ENCODE data around the gene DOC2A.
"Not testable (repeated sequence)": the region's sequence is repeated elsewhere in the genome, so short reads cannot be mapped to it uniquely, and the experiment has no call there.

The DOC2A gene

GRCh38 chr16:30010844-30011713, at the start of gene DOC2A:
Gene DOC2A (minus strand): TSS chr16:30011027. CDS start chr16:30010222, 805 bp downstream.
- DNase-seq (ENCODE audit: low spot score) = no peak

- no peak for DNase-seq (ENCODE audit: low spot score)
Observed at GRCh38 chr16:30060346-30060745, 49.5 kb upstream of the DOC2A start.

DNA sequence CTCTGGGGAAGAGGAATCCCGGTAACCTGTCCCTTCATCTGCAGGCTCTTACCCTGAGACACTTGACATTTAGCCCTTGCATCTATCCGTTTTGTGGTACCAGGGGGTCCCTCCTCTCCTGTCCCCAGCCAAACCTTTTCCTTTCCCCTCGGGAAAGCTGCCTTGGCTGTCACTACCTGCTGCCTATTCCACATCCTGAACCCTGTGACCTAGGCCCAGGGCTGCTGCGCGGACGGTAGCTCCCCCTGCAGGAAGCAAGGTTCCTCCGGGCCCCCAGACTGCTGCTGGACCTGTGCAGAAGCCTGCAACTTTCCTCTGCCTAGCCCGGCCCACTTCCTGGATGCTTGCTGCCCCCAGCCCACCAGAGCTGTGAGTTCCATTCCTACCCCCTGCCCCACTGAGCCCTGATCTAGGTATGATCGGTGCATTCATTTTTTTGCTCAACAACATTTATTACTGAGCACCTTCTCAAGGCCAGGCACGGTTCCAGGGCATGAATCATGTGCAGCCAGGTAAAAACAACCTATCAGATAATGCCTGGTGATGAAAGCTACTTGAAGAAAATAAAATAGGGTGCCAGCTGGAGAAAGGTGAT, 44.2 kb upstream of the DOC2A start:
- DNase-seq (ENCODE audit: low spot score) = peak; percentile 43

DNA sequence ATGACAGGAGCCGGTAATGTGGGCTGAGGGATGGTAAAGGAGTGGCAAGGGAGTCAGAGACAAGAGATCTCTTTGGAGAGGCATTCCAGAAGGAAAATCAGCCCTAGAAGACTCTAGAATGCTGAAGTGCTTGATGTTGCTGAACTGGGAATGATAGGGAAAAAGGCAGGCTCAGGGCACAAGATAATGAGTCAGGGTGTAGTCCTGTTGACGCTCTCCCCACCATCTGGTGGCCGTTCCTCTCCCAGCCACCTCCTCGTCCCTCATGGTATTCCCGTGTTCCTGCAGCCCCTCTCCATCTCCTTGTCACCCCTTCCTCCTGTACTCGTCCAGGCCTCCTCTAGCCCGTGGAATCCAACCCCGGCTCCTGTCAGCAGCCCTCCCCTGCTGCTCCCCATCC, 43.6 kb upstream of the DOC2A start:
- DNase-seq (ENCODE audit: low spot score) = no peak

DNA sequence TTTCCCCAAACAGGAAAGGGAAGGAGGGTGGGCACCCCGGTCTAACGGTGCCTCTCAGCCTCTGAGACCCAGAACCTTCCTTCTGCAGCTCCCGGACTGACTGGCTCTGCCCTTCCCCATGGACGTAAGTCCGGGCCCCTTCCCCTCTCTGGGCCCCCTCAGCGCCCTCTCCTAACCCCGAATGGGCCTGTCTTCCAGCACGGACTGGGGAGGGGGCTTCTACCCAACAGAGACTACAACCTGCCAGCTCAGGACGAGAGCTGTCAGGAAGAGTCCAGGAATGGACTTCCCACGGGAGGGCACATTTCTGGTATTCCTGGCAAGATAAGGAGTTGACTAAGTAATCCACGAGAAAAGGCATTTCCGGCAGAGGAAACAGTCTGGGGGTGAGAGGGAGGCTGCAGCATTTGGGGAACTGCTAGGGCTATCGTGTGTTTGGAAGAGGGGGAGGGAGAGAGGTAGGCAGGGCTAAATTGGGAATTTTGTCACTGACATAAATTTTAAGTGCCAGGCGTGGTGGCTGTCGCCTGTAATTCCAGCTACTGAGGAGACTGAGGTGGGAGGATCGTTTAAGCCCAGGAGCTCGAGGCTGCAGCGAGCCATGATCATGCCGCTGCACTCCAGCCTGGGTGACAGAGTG, 42.7 kb upstream of the DOC2A start:
- DNase-seq (ENCODE audit: low spot score) = no peak

- peak; percentile 89 for DNase-seq (ENCODE audit: low spot score)
Observed at GRCh38 chr16:30052671-30053372, 42.0 kb upstream of the DOC2A start.

DNA sequence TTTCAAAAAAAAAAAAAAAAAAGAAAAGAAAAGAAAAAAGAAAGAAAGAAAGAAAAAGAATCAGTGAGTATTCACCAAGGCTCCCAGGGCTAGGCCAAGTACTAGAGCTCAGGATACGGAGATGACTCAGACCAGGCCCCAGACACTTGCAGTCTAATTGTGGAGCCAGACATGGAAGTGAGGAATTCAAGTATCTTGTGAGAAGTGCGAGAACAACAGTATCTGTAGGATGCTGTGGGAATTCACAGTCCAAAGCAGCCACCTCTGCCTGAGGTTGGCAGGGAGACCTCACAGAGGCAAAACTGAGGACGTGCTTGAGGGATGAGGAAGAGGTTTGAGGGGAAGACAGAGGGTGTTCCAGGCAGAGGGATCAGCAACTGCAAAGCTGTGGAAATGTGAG, 40.7 kb upstream of the DOC2A start:
- DNase-seq (ENCODE audit: low spot score) = no peak

- no peak for DNase-seq (ENCODE audit: low spot score)
Observed at GRCh38 chr16:30049871-30050270, 39.0 kb upstream of the DOC2A start.

GRCh38 chr16:30046588-30046987, 35.8 kb upstream of the DOC2A start:
- DNase-seq (ENCODE audit: low spot score) = no peak

DNA sequence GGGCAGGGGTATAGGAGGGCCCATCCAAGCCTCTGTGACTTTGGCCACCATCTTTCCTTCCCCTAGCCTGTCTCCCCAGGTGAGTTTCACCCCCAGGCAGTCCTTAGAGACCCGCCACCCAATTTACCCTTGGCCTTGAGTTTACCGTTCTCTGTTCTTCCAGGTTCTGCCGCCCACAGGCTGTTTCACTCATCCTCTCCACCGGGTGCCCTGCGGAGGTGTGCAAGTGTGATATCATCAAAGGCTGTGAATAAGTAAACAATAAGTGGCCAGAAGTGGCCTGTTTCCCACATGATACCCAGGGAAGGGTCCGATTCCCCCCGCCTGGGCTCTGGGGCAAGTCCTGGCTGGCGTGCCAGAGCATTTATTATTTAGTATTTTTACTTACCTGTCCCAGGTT, 35.4 kb upstream of the DOC2A start:
- DNase-seq (ENCODE audit: low spot score) = no peak

- DNase-seq (ENCODE audit: low spot score) = peak; percentile 44
Observed at GRCh38 chr16:30041841-30042240, 31.0 kb upstream of the DOC2A start.

- not testable (repeated sequence) for DNase-seq (ENCODE audit: low spot score)
Observed at GRCh38 chr16:30040690-30041089, 29.9 kb upstream of the DOC2A start.

DNA sequence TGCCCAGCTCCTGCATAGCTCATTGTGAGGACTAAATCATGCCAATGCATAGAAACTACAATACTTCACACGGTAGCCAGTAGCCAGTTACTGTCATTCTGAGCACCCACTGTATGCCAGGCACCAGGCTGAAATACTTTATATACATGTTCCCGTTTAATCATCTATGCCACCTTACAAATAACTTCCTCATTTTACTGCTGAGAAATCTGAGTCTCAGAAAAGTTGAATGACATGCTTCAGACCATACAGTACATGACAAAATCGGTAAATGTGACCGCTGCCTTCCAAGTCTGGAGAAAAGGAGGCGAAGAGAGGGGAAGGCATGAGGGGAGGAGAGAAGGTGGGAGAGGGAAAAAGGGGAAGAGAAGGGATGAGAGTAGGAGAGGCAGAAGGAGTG, 29.4 kb upstream of the DOC2A start:
- DNase-seq (ENCODE audit: low spot score) = no peak

DNA sequence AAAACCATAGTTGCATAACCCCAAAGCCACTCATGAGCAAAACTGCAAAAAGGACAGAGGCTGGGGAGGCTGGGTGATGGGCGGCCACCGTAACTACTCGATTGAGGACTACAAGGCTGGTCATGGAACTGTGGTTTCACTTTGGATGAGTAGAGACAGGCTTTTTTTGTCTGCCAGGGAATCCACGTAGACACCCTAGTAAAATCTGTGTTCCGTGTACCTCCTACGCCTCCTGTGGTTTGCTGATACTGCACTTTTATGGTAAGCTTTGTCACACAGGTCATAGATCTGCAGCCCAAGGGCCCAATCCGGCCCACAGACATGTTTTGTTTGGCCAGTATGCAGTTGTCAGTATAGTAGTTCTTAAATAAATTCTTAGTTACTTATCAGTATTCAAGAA, 22.4 kb upstream of the DOC2A start:
- no peak for DNase-seq (ENCODE audit: low spot score)

DNA sequence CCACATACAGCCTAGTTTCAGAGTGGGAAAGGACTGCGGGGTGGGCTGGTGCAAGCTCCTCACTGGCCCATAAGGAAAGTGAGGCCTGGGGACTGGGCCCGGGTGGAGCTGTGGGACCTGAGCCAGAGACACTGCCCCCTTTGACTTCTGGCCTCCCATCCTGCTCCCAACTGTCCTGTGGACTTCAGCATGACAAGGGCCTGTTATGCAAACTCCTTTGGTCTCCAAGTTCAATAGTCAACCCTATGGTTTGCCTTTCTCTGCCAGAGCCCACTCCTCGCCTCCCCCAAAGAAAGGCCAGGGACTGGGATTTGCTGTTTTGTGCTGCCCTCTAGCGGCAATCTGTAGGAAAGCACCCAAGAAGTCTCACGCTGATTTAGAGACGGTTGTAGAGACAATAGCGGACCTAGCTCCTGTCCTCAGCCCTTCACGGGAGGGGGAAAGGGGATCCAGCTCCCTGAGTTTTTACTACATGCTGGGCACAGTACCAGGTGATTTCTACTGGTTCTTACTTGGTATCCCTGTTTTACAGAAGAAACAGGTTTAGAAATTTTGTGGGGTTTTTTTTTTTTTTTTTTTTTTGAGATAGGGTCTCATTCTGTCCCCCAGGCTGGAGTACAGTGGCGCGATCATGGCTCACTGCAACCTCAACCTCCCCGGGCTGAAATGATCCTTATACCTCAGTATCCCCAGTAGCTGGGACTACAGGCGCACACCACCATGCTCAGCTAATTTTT, 21.4 kb upstream of the DOC2A start:
- DNase-seq (ENCODE audit: low spot score) = peak; percentile 72

DNA sequence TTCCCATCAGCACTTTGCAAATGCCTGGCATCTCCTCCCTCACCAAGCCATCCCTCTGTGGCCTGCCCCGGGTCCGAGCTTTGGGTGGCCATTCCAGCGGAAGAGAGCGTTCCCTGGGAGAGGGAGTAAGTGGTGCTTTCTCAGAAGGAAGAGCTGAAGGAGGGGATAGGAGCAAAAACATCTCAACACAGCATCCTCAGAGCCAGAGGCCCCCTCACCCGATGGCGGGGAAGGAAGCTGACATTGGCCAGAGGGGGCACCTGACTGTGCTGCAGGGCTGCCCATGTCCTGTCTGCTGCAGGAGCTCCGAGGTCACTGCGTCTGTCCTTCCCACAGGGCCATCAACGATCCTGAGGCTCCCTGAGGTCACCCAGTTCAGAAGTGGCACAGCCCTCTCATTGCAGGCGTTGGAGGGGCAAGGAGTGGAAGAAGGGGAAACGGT, 20.7 kb upstream of the DOC2A start:
- no peak for DNase-seq (ENCODE audit: low spot score)

- no peak for DNase-seq (ENCODE audit: low spot score)
Observed at GRCh38 chr16:30030841-30031413, 20.1 kb upstream of the DOC2A start, which contains the start of gene TLCD3B. Gene TLCD3B (minus strand): TSS chr16:30031271. CDS start chr16:30030527, 744 bp downstream.

DNA sequence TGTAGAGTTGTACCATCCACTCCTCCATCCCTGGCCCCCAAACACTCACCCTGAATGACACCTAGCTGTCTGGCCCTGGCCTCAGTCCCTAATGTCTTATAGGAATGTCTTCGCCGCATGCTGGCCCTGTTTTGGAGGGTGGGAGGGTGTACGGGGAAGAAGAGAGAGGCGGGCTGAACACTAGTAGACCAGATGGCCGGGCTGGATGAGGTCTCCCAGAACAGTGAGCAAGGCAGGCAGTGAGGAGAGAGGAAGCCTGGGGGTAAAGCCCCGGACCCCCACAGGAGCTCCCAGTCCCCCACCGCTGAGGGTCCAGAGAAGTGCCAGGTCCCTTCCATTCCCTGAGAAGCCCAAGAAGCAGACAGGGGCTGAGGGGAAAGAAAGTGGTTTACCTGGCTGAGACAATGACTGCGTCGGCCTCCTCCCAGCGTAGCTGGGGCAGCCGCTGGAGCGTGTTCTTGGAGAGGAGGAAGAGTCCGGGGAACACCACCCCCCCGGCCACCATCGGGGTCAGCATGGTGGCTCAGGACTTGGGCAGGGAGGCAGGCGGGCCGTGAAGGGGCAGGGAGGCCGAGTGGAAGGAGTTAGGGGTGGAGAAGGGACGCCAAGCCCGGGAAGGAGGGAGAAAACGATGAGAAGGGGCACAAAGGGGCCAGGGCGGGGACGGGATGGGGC, 19.3 kb upstream of the DOC2A start:
- no peak for DNase-seq (ENCODE audit: low spot score)

- DNase-seq (ENCODE audit: low spot score) = no peak
Observed at GRCh38 chr16:30028438-30029076, 17.7 kb upstream of the DOC2A start.
